ENCODE results near the gene TBC1D8.

The TBC1D8 gene

GRCh38 chr2:101026253-101026701, 124.9 kb downstream of the TBC1D8 start:
- DNase-seq = no peak

DNA sequence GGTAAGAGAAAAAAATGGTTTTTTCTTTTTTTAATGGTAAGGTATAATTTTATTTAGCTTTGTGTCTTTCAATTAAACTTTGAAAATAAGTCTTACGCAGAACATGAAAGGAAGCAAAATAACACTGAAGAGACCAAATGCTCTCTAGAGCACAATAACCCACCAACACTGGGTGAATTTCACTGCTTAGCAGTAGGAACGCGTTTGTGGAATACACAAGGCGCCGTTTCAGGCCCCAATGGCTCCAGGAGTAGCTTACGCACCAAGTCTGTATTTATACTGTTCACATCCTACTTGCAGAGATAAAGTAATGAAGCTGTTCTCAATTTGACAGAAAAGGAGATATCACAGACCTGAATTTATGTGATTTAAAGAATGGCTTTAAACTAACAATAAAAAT, 125.6 kb downstream of the TBC1D8 start:
- DNase-seq = no peak

GRCh38 chr2:101023327-101024107, 127.7 kb downstream of the TBC1D8 start:
- DNase-seq = no peak

- no peak for DNase-seq
These were observed 129.0 kb downstream of the TBC1D8 start for GRCh38 chr2:101022221-101022620.

- DNase-seq = peak; percentile 6
These were observed 132.2 kb downstream of the TBC1D8 start for GRCh38 chr2:101018934-101019333.

- no peak for DNase-seq
These were observed 133.8 kb downstream of the TBC1D8 start for GRCh38 chr2:101017371-101017770.

GRCh38 chr2:101014264-101014857, 136.8 kb downstream of the TBC1D8 start:
- no peak for DNase-seq

GRCh38 chr2:101012706-101013181, 138.4 kb downstream of the TBC1D8 start:
- DNase-seq = peak; percentile 11

DNA sequence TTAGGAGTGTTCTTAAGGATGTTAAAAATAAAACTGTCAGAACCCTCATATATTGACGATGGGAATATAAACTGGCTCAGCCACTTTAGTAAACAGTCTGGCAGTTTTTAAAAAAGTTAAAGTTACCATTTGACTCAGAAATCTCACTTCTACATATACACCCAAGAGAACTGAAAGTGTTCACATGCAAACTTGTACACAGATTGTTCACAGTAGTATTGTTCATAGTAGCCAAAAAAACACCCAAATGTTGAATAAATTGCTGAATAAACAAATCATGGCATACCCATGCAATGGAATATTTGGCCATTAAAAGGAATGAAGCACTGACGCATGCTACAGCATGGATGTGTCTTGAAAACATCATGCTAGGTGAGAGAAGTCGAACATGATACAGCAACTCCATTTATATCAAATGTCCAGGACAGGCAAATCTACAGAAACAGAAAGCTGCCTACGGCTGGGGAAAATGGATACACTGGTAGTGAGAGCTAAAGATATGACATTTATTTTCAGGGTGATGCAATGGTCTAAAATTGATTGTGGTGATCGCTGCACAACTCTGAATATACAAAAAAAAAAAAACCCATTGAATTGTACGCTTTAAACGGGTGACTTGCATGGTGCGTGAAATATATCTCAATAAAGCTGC, 139.0 kb downstream of the TBC1D8 start:
- no peak for DNase-seq

DNA sequence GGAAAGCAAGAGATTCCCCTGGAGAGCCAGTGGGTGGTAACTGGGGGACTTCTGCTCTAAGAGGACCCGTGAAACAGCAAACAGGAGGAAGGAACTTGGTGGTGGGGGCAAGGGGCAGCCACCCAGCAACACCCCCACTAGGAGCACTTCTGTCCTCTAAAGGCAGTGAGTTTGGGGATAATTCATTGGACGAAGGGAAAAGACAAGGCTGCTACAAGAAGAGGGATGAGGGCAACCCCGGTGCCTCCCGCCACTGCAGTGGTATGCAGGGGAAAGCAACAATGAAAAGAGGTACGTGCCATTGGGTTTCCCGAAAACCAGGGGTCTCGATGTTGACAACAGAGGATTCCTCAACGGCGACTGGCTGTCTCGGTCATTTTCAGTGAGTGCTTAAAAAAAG, 140.0 kb downstream of the TBC1D8 start:
- DNase-seq = no peak

DNA sequence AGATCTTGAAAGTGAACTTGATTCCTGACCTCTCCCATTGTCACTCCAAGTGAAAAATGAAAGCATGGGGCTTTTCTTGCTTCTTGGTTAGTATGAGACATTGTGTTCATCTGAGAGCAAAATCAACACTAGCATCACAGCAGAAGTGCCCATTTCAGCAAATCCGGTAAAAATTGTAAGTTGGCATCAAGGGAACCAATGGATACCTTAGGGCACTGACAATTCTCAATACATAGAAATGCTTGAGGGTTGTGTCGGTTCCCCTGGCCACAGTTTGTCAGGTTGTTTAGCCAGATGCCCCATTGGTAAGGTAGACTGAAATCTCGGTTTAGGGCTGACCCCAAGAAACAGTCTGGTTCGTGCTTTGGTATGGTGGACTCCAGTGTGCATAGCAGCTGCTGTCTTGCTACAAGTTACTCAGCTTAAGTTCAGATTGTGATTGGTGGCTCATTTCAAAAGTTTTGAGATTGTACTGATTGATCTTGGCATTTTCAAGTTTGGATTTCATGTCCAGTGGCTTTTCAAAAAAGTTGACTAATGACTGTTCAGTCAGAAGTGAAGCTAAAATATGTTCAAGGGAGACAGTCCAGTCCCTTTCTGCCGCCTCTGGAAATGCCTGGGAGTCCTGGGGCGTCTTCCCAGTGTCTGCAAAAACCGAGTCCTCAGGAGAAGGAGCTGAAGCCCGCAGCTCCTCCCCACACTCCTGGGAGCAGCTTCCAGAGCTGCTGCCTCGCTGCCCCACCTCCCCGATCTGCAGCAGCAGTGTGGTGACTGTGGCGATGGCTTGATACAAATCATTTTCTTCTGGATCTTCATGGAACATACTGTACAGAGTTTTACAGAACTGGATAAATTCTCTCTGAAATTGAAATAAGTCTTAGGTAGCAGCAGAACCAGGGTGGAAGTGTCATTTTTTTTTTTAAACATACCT, 143.5 kb downstream of the TBC1D8 start:
- no peak for DNase-seq

DNA sequence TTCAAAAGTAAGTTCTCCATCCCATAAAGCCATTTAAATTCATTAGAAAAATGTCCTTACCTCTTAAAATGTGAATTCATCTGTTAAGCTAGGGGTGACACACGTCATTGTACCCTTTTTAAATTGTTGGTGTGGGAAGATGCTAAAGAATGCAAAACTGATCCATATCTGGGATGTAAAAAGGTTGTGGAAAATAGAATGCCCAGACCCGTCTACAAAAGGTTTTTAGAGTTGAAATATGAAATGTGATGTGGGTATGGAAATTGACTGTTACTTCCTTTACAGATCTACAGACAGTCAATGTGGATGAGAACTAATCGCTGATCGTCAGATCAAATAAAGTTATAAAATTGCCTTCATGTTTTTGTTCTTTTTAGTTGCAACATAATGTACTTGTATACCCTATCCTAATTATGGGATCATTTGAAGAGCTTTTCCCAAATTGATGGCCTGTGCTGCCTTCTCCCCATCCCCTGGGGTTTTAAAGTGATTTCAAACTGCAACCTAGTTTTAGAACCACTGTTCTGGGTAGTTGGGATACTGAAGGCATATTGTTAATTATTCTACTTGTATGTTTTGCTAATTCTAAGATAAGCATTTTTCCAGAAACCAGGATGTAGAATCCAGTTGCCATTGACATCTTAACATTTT, 145.0 kb downstream of the TBC1D8 start:
- DNase-seq = no peak

GRCh38 chr2:101004620-101005325, 146.4 kb downstream of the TBC1D8 start:
- no peak for DNase-seq

DNA sequence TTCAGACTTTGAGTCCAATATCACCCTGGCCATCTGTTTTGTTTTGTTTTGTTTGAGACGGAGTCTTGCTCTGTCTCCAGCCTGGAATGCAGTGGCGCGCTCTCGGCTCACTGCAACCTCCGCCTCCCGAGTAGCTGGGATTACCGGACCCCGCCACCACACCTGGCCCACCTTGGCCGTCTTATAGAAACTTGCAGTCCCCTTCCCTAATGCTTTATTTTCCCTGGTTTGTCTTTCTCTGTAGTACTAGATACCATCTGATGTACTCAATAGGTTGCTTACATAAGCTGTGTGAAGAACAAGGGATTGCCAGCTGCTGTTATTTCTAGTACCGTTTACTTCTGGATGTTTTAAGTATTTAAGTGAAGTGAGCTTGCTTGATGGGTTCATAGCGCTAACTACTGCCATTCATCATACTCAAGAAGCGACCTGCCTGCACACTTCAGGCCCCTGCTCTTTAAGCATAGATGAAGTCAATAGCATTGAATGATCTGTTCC, 147.9 kb downstream of the TBC1D8 start:
- no peak for DNase-seq

- no peak for DNase-seq
These were observed 148.5 kb downstream of the TBC1D8 start for GRCh38 chr2:101002562-101003277.

DNA sequence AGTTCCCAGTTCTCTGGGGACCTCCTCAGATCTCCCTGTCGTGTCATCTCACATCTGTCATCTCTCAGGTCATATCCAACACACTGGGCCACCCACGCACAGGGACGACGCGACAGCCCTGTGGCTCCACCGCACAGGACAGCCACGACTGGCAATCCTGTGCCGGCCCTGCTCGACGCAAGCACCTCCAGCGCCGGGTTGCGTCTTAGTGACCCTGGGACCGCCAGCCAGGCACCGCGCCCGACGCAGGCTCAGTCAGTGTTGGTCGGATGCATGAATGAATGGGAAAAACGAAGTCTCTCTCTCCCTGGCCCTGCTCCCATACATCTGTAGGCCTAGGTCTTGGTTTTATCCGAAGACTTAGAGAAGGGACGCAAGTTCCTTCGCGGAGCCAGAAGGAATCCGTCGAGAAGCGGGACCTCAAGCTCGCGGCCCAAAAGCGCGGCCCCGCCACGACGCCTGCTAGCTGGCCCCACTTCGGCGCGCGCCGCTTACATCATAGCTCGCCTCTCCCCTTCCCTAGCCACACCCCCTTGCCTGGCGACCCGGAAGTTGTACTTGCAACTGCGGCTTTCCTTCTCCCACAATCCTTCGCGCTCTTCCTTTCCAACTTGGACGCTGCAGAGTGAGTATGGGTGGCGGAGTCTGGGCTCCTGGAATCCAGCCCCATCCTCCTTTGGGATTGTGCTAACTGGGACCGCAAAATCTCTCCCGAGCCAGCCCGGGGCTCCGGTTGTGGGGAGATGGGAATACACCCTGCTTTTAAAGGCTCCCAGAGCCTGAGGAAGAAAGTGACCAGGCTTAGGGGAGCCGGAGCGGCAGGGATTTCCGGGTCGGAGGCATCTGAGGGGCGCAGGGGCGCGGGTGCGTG, 149.3 kb downstream of the TBC1D8 start, which contains the start of gene RPL31:
Gene RPL31 (plus strand): TSS at position 599 of the 871 bp plus-strand sequence. CDS start 413 bp downstream, outside the sequence.
- DNase-seq = peak; percentile 96

GRCh38 chr2:100999995-101000394, 151.2 kb downstream of the TBC1D8 start:
- DNase-seq = no peak

DNA sequence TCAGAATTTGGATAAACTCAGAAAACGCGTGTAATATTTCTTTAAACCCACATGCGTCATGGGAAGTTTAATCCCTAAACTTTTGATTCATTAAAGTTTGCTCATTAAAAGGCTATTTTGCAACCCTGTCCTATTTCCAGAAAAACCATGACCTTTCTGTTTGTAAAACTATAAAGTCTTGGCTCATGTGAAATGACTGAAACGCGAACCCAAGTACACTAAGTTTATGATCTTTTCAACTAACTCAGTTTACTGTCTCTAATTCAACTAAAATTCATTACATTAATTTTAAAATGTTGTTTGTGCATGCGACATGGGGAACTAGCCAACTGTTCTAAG, 153.0 kb downstream of the TBC1D8 start:
- no peak for DNase-seq

GRCh38 chr2:100997509-100998234, 153.5 kb downstream of the TBC1D8 start:
- no peak for DNase-seq
